ENCODE data around the gene DYNLT2.

DNA sequence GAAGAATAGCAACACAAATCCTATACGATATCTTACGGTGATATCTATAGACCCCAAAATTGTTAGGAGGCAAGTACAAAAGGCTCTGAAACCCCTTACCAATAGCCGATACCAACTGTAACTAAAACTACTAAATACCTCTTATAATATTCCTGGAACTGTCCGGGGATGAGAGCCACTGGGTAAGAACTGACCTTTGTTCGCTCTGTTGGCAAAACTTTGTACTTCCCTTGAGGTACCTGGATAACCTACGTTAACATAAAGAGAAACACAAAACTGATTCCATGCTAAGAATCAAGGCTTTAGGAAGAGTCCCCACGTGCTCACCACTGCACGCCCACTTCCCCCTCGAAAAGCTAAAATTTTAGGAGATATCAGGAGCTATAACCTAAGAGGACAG lies 36.8 kb downstream of the DYNLT2 start:
- TF ChIP-seq CTCF (conservative IDR thresholded peaks at IDR 0.05 in 1 of 2, IDR thresholded peaks at IDR 0.05 in 1 of 2; ENCODE audit: low read depth in 1 of 2, low read length in 2 of 2) (no peak), EZH2 (IDR thresholded peaks at IDR 0.05; ENCODE audit: low read length, missing control alignments) (no peak)
